K562 (cell line): ENCODE data around the gene LIAS. TPM values are rescaled to one million over a fixed set of nuclear protein-coding genes. Genes with fewer than 3 reads are reported as not detected.

ENCODE experiments used
- CBFB ChIP-seq: sonication (generic); formaldehyde crosslinking; IDR thresholded peaks from 2 replicates; pipeline ENCODE4 v1.4.0; 2020; ENCODE audit warnings: mild to moderate bottlenecking, missing genetic modification reagents
- CC2D1A ChIP-seq: fragments of 450-650 bp; IDR thresholded peaks from 2 replicates; pipeline ENCODE4 v1.6.1; 2017; ENCODE audit warnings: mild to moderate bottlenecking
- CCNT2 ChIP-seq: IDR thresholded peaks from 2 replicates; pipeline ENCODE4 v1.6.1; 2011; ENCODE audit warnings: borderline replicate concordance, low read depth, mild to moderate bottlenecking, moderate library complexity, mixed read lengths, low read length; ENCODE audit not compliant: insufficient read length; ENCODE audit errors: extremely low read depth
- DACH1 ChIP-seq: fragments of 450-650 bp; IDR thresholded peaks from 2 replicates; pipeline ENCODE4 v1.6.1; 2018; ENCODE audit not compliant: partially characterized antibody
- DMBX1 ChIP-seq: fragments of 250-450 bp; sonication (Bioruptor Pico); IDR thresholded peaks from 2 replicates; pipeline ENCODE4 v1.8.0; 2022; ENCODE audit warnings: inconsistent platforms, mild to moderate bottlenecking, moderate library complexity, borderline replicate concordance
- ELF2 ChIP-seq: fragments of 250-450 bp; sonication (Bioruptor Pico); IDR thresholded peaks from 2 replicates; pipeline ENCODE4 v1.5.0; 2021; ENCODE audit warnings: mild to moderate bottlenecking
- FOSL1 ChIP-seq: fragments of 200-800 bp; sonication (Bioruptor generic); conservative IDR thresholded peaks from 2 replicates; pipeline ENCODE4 v1.6.1; 2016; ENCODE audit warnings: missing genetic modification characterization, missing compliant biosample characterization
- GABPA ChIP-seq: fragments of 200-800 bp; sonication (Bioruptor generic); conservative IDR thresholded peaks from 2 replicates; pipeline ENCODE4 v1.6.1; 2016; ENCODE audit warnings: low read depth, missing genetic modification characterization, missing compliant biosample characterization
- GATA2 ChIP-seq: sonication (generic); formaldehyde crosslinking; IDR thresholded peaks from 2 replicates; pipeline ENCODE4 v1.4.0; 2020; ENCODE audit warnings: mild to moderate bottlenecking, missing genetic modification reagents
- HDAC2 ChIP-seq: fragments of 450-650 bp; IDR thresholded peaks from 2 replicates; pipeline ENCODE4 v1.6.1; 2016; ENCODE audit warnings: mild to moderate bottlenecking
- KHSRP ChIP-seq: fragments of 450-650 bp; IDR thresholded peaks from 2 replicates; pipeline ENCODE4 v1.6.1; 2017
- MCM5 ChIP-seq: fragments of 450-650 bp; IDR thresholded peaks from 2 replicates; pipeline ENCODE4 v1.6.1; 2016; ENCODE audit warnings: low read depth
- NR2C2 ChIP-seq, 2 experiments: fragments of 200-800 bp in 1 of 2; sonication (Bioruptor generic) in 1 of 2; sonication (generic) in 1 of 2; formaldehyde crosslinking in 1 of 2; IDR thresholded peaks; 2 replicates each; pipeline versions ENCODE4 v1.6.1 to v1.8.0; 2016 to 2022; ENCODE audit warnings: mild to moderate bottlenecking in 1 of 2, missing compliant biosample characterization in 1 of 2, missing genetic modification characterization in 1 of 2, missing genetic modification reagents in 1 of 2
- RBBP5 ChIP-seq: fragments of 200-600 bp; sonication (generic); IDR thresholded peaks from 2 replicates; pipeline ENCODE4 v1.6.1; 2012; ENCODE audit warnings: borderline replicate concordance, mild to moderate bottlenecking, low read length, control low read depth, inconsistent platforms; ENCODE audit not compliant: insufficient read depth, poor library complexity, severe bottlenecking
- SRSF3 ChIP-seq: fragments of 200-400 bp; formaldehyde crosslinking; IDR thresholded peaks from 2 replicates; pipeline ENCODE4 v1.6.1; 2016; ENCODE audit warnings: mild to moderate bottlenecking, low read length, moderate library complexity; ENCODE audit not compliant: insufficient read depth
- TCF7L2 ChIP-seq: fragments of 150-350 bp; IDR thresholded peaks from 2 replicates; pipeline ENCODE4 v1.6.1; 2016; ENCODE audit warnings: low read depth, mild to moderate bottlenecking, low read length, moderate library complexity
- TRIM25 ChIP-seq: fragments of 450-650 bp; IDR thresholded peaks from 2 replicates; pipeline ENCODE4 v1.7.0; 2016; ENCODE audit warnings: borderline replicate concordance
- USF2 ChIP-seq: sonication (generic); formaldehyde crosslinking; IDR thresholded peaks from 2 replicates; pipeline ENCODE4 v1.5.0; 2020; ENCODE audit warnings: missing genetic modification reagents
- XRCC5 ChIP-seq: fragments of 200-400 bp; formaldehyde crosslinking; IDR thresholded peaks from 2 replicates; pipeline ENCODE4 v1.6.1; 2017; ENCODE audit warnings: low read depth, mild to moderate bottlenecking, low read length
- ZFP30 ChIP-seq: fragments of 250-450 bp; sonication (Bioruptor Pico); IDR thresholded peaks from 2 replicates; pipeline ENCODE4 v1.8.0; 2022; ENCODE audit warnings: moderate library complexity, mild to moderate bottlenecking, inconsistent platforms, borderline replicate concordance
- ZNF12 ChIP-seq: sonication (generic); formaldehyde crosslinking; IDR thresholded peaks from 2 replicates; pipeline ENCODE4 v1.4.0; 2020; ENCODE audit warnings: mild to moderate bottlenecking, missing genetic modification reagents
- ZNF143 ChIP-seq: sonication (generic); formaldehyde crosslinking; IDR thresholded peaks from 2 replicates; pipeline ENCODE4 v1.9.0; 2022; ENCODE audit warnings: mild to moderate bottlenecking, missing genetic modification reagents
- ZNF41 ChIP-seq: fragments of 250-450 bp; sonication (Bioruptor Pico); conservative IDR thresholded peaks from 2 replicates; pipeline ENCODE4 v1.4.0; 2020; ENCODE audit warnings: mild to moderate bottlenecking
- polyA plus RNA-seq, 8 experiments: library from polyadenylated mRNA; depleted of rRNA in 4 of 8; stranded (reverse) in 5 of 8; unstranded in 3 of 8; fragments of >200 nt; fragmentation: Nextera tagmentation in 2 of 8; fragmentation: Illumina TruSeq in 1 of 8; extraction: Ambion mirVana in 2 of 8; extraction: Trizol in 1 of 8; gene quantifications; 2 replicates each; pipeline versions ENCODE4 v1.2.1 to v1.2.3, GENCODE V29; 2011 to 2014; ENCODE audit warnings: inconsistent platforms in 1 of 8, missing spikeins in 1 of 8
- total RNA-seq, 7 experiments: library from RNA; depleted of rRNA in 6 of 7; stranded (reverse); fragments of >200 nt in 6 of 7; fragmentation: Illumina TruSeq in 2 of 7; extraction: Trizol in 2 of 7; gene quantifications; 2 replicates each; pipeline versions ENCODE4 v1.2.1 to v1.2.3, GENCODE V29; 2011 to 2021; ENCODE audit warnings: low replicate concordance in 1 of 7
- TF ChIP-seq, protein P1 (sequence below): fragments of 450-650 bp; formaldehyde crosslinking; conservative IDR thresholded peaks from 2 replicates; pipeline ENCODE4 v1.4.0; 2022; ENCODE audit warnings: mild to moderate bottlenecking, missing genetic modification characterization

Gene LIAS
- total and polyA plus RNA-seq, 9 of the 15 experiments (the other 6 are each of a cell fraction or from before 2014, with no cell fraction given), result 21.9 to 57.1 (median 42.1) TPM

DNA sequence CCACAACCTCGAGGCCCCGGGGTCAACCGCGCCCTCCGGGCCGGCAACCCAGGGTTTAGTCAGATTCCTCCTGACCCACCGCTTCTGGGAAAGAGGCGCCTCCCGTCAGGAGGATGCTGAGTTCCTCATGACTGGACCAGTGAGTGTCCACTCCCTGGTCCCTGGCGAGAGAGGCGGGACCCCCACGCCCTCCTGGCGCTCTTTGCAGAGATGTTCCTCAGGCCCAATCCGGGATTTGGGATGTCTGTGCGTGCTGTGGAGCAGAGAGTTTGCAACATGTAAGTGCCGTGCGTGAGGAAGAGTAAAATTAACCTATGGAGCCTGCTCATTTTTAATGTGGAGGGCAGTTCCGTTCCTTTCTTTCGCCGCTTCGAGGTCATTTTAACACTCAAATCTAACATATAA lies 69.2 kb downstream of the LIAS start (continued):
- TF ChIP-seq NR2C2 (CRISPR knock-in tag; IDR thresholded peaks at IDR 0.05) (no peak), NR2C2 (tag; IDR thresholded peaks at IDR 0.05) (peak; percentile 47), CC2D1A (no peak), HDAC2 (no peak), CCNT2 (no peak), TCF7L2 (no peak), RBBP5 (peak; percentile 72), ELF2 (CRISPR knock-in tag) (no peak), MCM5 (no peak), GABPA (peak; percentile 81), ZFP30 (CRISPR knock-in tag) (no peak), ZNF41 (CRISPR knock-in tag) (no peak), KHSRP (no peak), FOSL1 (tag) (peak; percentile 53), ZNF143 (CRISPR knock-in tag) (0 out of 2 replicates have a peak, but pooled peaks have one; percentile 33), CBFB (CRISPR knock-in tag) (0 out of 2 replicates have a peak, but pooled peaks have one; percentile 63), DACH1 (no peak), GATA2 (CRISPR knock-in tag) (no peak), ZNF12 (CRISPR knock-in tag) (peak; percentile 42; the same call in 1 of the 2 replicates), USF2 (peak; percentile 3; the same call in 1 of the 2 replicates), SRSF3 (no peak), DMBX1 (CRISPR knock-in tag) (0 out of 2 replicates have a peak, but pooled peaks have one; percentile 76), XRCC5 (no peak), TRIM25 (no peak)
- TF ChIP-seq, protein P1, sequence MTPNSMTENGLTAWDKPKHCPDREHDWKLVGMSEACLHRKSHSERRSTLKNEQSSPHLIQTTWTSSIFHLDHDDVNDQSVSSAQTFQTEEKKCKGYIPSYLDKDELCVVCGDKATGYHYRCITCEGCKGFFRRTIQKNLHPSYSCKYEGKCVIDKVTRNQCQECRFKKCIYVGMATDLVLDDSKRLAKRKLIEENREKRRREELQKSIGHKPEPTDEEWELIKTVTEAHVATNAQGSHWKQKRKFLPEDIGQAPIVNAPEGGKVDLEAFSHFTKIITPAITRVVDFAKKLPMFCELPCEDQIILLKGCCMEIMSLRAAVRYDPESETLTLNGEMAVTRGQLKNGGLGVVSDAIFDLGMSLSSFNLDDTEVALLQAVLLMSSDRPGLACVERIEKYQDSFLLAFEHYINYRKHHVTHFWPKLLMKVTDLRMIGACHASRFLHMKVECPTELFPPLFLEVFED, result no peak
